GM12872 (cell line): Measurements from ENCODE around the gene CITED2.

Experiments
- TF ChIP-seq, protein P1 (sequence below): IDR thresholded peaks from 3 replicates; pipeline ENCODE4 v1.5.1; 2011; ENCODE audit warnings: low read depth, mild to moderate bottlenecking, low read length, moderate library complexity; ENCODE audit not compliant: insufficient read depth

The CITED2 gene

DNA sequence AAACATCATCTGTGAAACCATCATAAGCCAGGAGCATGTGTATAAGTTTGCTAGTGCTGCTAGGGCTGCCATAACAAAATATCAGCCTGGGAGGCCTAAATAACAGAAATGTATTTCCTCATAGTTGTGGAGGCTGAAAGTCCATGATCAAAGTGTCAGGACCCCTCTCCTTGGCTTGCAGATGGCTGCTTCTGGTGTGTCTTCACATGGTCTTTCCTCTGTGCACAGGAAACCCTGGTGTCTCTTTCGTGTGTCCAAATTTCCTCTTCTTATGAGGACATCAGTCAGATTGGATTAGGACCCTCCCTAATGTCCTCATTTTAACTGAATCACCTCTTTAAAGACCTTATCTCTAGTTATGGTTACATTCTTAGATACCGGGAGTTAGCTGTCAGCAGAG, 6.2 kb upstream of the CITED2 start:
- TF ChIP-seq, protein P1, sequence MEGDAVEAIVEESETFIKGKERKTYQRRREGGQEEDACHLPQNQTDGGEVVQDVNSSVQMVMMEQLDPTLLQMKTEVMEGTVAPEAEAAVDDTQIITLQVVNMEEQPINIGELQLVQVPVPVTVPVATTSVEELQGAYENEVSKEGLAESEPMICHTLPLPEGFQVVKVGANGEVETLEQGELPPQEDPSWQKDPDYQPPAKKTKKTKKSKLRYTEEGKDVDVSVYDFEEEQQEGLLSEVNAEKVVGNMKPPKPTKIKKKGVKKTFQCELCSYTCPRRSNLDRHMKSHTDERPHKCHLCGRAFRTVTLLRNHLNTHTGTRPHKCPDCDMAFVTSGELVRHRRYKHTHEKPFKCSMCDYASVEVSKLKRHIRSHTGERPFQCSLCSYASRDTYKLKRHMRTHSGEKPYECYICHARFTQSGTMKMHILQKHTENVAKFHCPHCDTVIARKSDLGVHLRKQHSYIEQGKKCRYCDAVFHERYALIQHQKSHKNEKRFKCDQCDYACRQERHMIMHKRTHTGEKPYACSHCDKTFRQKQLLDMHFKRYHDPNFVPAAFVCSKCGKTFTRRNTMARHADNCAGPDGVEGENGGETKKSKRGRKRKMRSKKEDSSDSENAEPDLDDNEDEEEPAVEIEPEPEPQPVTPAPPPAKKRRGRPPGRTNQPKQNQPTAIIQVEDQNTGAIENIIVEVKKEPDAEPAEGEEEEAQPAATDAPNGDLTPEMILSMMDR = no peak

GRCh38 chr6:139380168-139380567, 5.7 kb upstream of the CITED2 start:
- TF ChIP-seq, protein P1 = no peak

- TF ChIP-seq, protein P1 = no peak
Measured at GRCh38 chr6:139378882-139379341, 4.5 kb upstream of the CITED2 start.

- TF ChIP-seq, protein P1 = no peak
Measured at GRCh38 chr6:139378226-139378625, 3.8 kb upstream of the CITED2 start.

- TF ChIP-seq, protein P1 = no peak
Measured at GRCh38 chr6:139376604-139377218, 2.3 kb upstream of the CITED2 start.

GRCh38 chr6:139376017-139376330, 1.5 kb upstream of the CITED2 start:
- TF ChIP-seq, protein P1 = no peak

GRCh38 chr6:139375226-139376016, 973 bp upstream of the CITED2 start:
- TF ChIP-seq, protein P1 = no peak
